ENCODE data around the gene CNTNAP1. TPM values are rescaled to one million over a fixed set of nuclear protein-coding genes. Genes with fewer than 3 reads are reported as not detected.

The CNTNAP1 gene
- total and polyA plus RNA-seq, 10 of the 15 experiments (the other 5 are each of a cell fraction or from before 2014, with no cell fraction given): 0.95 to 29.9 (median 10.4) TPM

DNA sequence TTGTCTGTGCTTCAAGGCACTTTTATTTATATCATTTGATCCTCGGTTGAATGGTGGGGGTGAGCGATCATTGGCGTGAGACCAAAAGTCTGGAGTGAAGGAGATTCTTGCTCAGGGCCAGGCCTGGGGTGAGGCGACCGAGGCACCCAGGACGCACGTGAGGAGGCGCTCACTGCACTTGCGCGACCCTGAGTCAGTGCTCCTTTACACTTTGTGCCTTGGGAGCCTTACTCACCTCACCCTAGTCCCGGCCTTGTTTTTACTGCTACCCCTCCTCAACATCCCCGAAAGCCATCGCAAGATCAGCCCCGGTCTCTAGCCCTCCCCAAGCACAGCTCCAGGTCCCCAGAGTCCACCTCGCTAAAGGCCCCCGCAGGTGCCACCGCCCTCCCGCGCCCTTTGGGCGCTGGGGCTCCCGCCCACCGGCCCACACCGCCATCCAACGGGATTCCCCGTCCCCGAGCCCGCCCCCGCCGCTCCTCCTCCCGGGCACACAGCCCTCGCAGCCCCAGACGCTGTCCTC is 62.0 kb downstream of the CNTNAP1 start:
- ChIA-PET POLR2A (interaction anchor here (1.0 kb wide), 1 partner anchor 16 kb away, joined by 3 read pairs; no protein-coding TSS in a partner anchor), CTCF (interaction anchor here (1.0 to 3.0 kb wide), 3 partner anchors 19 to 195 kb away, joined by 4 to 13 read pairs (median 4); no protein-coding TSS in a partner anchor), SMC1A (ENCODE audit: uncharacterized antibody, unreplicated experiment) (interaction anchor here (1.0 to 1.9 kb wide), 3 partner anchors 19 to 166 kb away, joined by 3 to 7 read pairs (median 6); no protein-coding TSS in a partner anchor), RAD21 (ENCODE audit: unreplicated experiment) (interaction anchor here (1.2 to 2.2 kb wide), 3 partner anchors 9 to 254 kb away, joined by 3 to 7 read pairs (median 5); partner anchors contain the start of gene RPL27)
- H3K4me3 ChIP-seq: peak overlapping the region; percentile 63
- H2AFZ ChIP-seq (ENCODE audit: control insufficient read depth, low read depth, low read length): peak overlapping the region; percentile 82
- H3K9me3 ChIP-seq (replicated peaks; ENCODE audit: control insufficient read depth, insufficient read depth, low read length): no peaks in the 10 kb centered on the region
- peaks cover 15% of the 10 kb centered on the region for H3K79me2 ChIP-seq (ENCODE audit: control insufficient read depth, insufficient read depth, low read length)
- peaks cover 8% of the 10 kb centered on the region; the same call in 1 of the 2 replicates for H3K4me1 ChIP-seq (ENCODE audit: control insufficient read depth, insufficient read depth, low read length)
- under 1% methylated on average over 15 of the region's 32 CpGs for WGBS (ENCODE audit: insufficient coverage, insufficient replicate concordance, low lambda C conversion rate, missing lambda C conversion rate)
- intact Hi-C loops (cut with micrococcal nuclease; ENCODE audit: unreplicated experiment) (no loop called here), in situ Hi-C loops (cut with MboI) (no loop called here)
- no peaks in the 10 kb centered on the region for H3K27me3 ChIP-seq (replicated peaks in 1 of 2; ENCODE audit: control insufficient read depth in 2 of 2, insufficient read depth in 2 of 2, low read length in 1 of 2)
- H3K36me3 ChIP-seq (ENCODE audit: control insufficient read depth in 2 of 2, insufficient read depth in 2 of 2, low read length in 1 of 2): no peaks in the 10 kb centered on the region
- no TSS peak for BruUV-seq (replicated peaks)
- peak overlapping the region; percentile 76 for H3K9ac ChIP-seq (ENCODE audit: control insufficient read depth, insufficient read depth, low read length)
- FAIRE-seq: peak; percentile 86
- H4K20me1 ChIP-seq (ENCODE audit: control insufficient read depth, insufficient read depth): no peaks in the 10 kb centered on the region
- H3K27ac ChIP-seq (ENCODE audit: control insufficient read depth, insufficient read depth): peak overlapping the region; percentile 60
- peak overlapping the region; percentile 88 for H3K4me2 ChIP-seq (ENCODE audit: control insufficient read depth, insufficient read depth)
- peak; percentile 87 for ATAC-seq
- peak; percentile 16 for DNase-seq (ENCODE audit: low read depth, low spot score)
- TF ChIP-seq, protein P1, sequence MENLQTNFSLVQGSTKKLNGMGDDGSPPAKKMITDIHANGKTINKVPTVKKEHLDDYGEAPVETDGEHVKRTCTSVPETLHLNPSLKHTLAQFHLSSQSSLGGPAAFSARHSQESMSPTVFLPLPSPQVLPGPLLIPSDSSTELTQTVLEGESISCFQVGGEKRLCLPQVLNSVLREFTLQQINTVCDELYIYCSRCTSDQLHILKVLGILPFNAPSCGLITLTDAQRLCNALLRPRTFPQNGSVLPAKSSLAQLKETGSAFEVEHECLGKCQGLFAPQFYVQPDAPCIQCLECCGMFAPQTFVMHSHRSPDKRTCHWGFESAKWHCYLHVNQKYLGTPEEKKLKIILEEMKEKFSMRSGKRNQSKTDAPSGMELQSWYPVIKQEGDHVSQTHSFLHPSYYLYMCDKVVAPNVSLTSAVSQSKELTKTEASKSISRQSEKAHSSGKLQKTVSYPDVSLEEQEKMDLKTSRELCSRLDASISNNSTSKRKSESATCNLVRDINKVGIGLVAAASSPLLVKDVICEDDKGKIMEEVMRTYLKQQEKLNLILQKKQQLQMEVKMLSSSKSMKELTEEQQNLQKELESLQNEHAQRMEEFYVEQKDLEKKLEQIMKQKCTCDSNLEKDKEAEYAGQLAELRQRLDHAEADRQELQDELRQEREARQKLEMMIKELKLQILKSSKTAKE (IDR thresholded peaks at IDR 0.05; ENCODE audit: low read depth, poor library complexity, severe bottlenecking): no peak
- no peak for TF ChIP-seq CBX3 (IDR thresholded peaks at IDR 0.05; ENCODE audit: borderline replicate concordance, low read depth)
- TF ChIP-seq CBX5 (IDR thresholded peaks at IDR 0.05; ENCODE audit: low read depth): no peak
- no peak for TF ChIP-seq ASH2L (IDR thresholded peaks at IDR 0.05; ENCODE audit: borderline replicate concordance, low read depth)
- no peak for TF ChIP-seq MTA3 (IDR thresholded peaks at IDR 0.05; ENCODE audit: borderline replicate concordance, low read length)
- TF ChIP-seq USF1 (IDR thresholded peaks at IDR 0.05; ENCODE audit: borderline replicate concordance, extremely low read length, insufficient read depth, low read depth, low read length): peak; percentile 35
- TF ChIP-seq NRF1 (conservative IDR thresholded peaks at IDR 0.05; ENCODE audit: low read depth, low read length): peak; percentile 33; the same call in 1 of the 2 replicates
- no peak for TF ChIP-seq NBN (IDR thresholded peaks at IDR 0.05)
- TF ChIP-seq KAT2A (conservative IDR thresholded peaks at IDR 0.05; ENCODE audit: control insufficient read depth, low read depth, low read length): no peak
- TF ChIP-seq NFYB (IDR thresholded peaks at IDR 0.05; ENCODE audit: insufficient read depth, low read depth, low read length): no peak
- peak in 1 of 2 experiments; percentile 68; a peak in 1 of 3 replicates for TF ChIP-seq EGR1 (IDR thresholded peaks at IDR 0.05; ENCODE audit: borderline replicate concordance in 1 of 2, low read depth in 2 of 2, low read length in 2 of 2)
- TF ChIP-seq, protein P2, sequence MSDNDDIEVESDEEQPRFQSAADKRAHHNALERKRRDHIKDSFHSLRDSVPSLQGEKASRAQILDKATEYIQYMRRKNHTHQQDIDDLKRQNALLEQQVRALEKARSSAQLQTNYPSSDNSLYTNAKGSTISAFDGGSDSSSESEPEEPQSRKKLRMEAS (IDR thresholded peaks at IDR 0.05; ENCODE audit: low read depth, low read length): no peak
- no peak for TF ChIP-seq CHD2 (IDR thresholded peaks at IDR 0.05; ENCODE audit: borderline replicate concordance, low read depth, low read length)
- no peak for TF ChIP-seq NFYA (IDR thresholded peaks at IDR 0.05; ENCODE audit: borderline replicate concordance, low read depth, low read length)
- TF ChIP-seq CBFB (IDR thresholded peaks at IDR 0.05; ENCODE audit: low read depth): no peak
- TF ChIP-seq ZNF217 (IDR thresholded peaks at IDR 0.05): no peak
- no peak for TF ChIP-seq HCFC1 (IDR thresholded peaks at IDR 0.05; ENCODE audit: low read length)
- no peak for TF ChIP-seq SREBF1 (IDR thresholded peaks at IDR 0.05; ENCODE audit: low read length)
- TF ChIP-seq HDAC2 (IDR thresholded peaks at IDR 0.05): no peak
- TF ChIP-seq POU2F2 (IDR thresholded peaks at IDR 0.05; ENCODE audit: borderline replicate concordance, low read depth, low read length): no peak
- TF ChIP-seq BMI1 (IDR thresholded peaks at IDR 0.05; ENCODE audit: borderline replicate concordance): no peak
- no peak for TF ChIP-seq MYB (IDR thresholded peaks at IDR 0.05; ENCODE audit: borderline replicate concordance, low read depth, low read length)

Measured in GM12878 (cell line).